Left cardiac atrium (tissue), 4 donors: Measurements from ENCODE around the gene MATN3. TPM values are rescaled to one million over a fixed set of nuclear protein-coding genes. Genes with fewer than 3 reads are reported as not detected.
"Not testable (repeated sequence)": the region's sequence is repeated elsewhere in the genome, so short reads cannot be mapped to it uniquely, and the experiment has no call there.

Experiments used
- ATAC-seq, 2 donors: fragments of 200-7000 bp; cut with Tn5 transposase; one replicate each; pipeline ENCODE4 v1.9.1; 2020; ENCODE audit warnings: mild to moderate bottlenecking in 2 of 2, moderate library complexity in 2 of 2
- DNase-seq: peaks from one replicate; pipeline ENCODE4 v3.0.0-alpha.2; 2020
- intact Hi-C, 2 donors: fragments of 100-400 bp; cut with DNase I; formaldehyde crosslinking; loops; one replicate each; pipeline versions ENCODE4 v1.14.1 to v1.15.1; 2022 to 2023
- long read RNA-seq: library from polyadenylated mRNA; unstranded; transcript quantifications from one replicate; pipeline ENCODE4 v2.0.0, GENCODE V29; 2021
- total RNA-seq, 2 donors: library from RNA; stranded (reverse); fragmentation: NEBNext Ultra II Directional; extraction: Animal tissue kit (Norgen Biotek cat#: 25700); gene quantifications; one replicate each; pipeline ENCODE4 v1.2.1, GENCODE V29; 2021
- donor health status: DM: no; HTN: yes; CAD: no.
- donor health status: DM: no; HTN: yes; CAD: no; lungs with severe emphysema.
- donor health status: DM: yes; HTN: yes; CAD: no.
- donor health status: Dilated cardiomyopathy.

The MATN3 gene
- under 1 TPM; 0.29 to 0.52 TPM for total RNA-seq
- long read RNA-seq, result 0 reads

GRCh38 chr2:20012282-20013125 is at the start of gene MATN3:
Gene MATN3, minus strand, starts transcription at chr2:20012668. Its CDS starts 37 bp downstream, at chr2:20012631.
- peak; percentile 73 to 82 for ATAC-seq
- intact Hi-C loops, result loop anchor here in 1 of 2 donors (5.0 kb wide), 1 partner anchor 80 kb away; no protein-coding TSS in a partner anchor
- DNase-seq, result peak; percentile 54

- intact Hi-C loops, result no loop called here
- ATAC-seq (no peak), DNase-seq (no peak)
Measured at GRCh38 chr2:20061940-20062339, 49.5 kb upstream of the MATN3 start.

GRCh38 chr2:20061476-20061875 is 49.0 kb upstream of the MATN3 start:
- intact Hi-C loops, result no loop called here
- DNase-seq, result no peak
- no peak for ATAC-seq

GRCh38 chr2:20060106-20060505 is 47.6 kb upstream of the MATN3 start:
- intact Hi-C loops, result no loop called here
- DNase-seq (no peak), ATAC-seq (no peak)

- ATAC-seq, result no peak
- intact Hi-C loops, result no loop called here
- no peak for DNase-seq
Measured at GRCh38 chr2:20057268-20057667, 44.8 kb upstream of the MATN3 start.

GRCh38 chr2:20054931-20055330 is 42.5 kb upstream of the MATN3 start:
- ATAC-seq (no peak), DNase-seq (no peak)
- intact Hi-C loops, result no loop called here

GRCh38 chr2:20054119-20054518 is 41.7 kb upstream of the MATN3 start:
- no peak for DNase-seq
- ATAC-seq, result no peak
- intact Hi-C loops, result no loop called here

- ATAC-seq, result peak in 1 of 2 donors; percentile 56
- DNase-seq, result peak; percentile 82
- intact Hi-C loops, result no loop called here
Measured at GRCh38 chr2:20052861-20053281, 40.4 kb upstream of the MATN3 start.

- intact Hi-C loops, result no loop called here
- ATAC-seq, result no peak
- no peak for DNase-seq
Measured at GRCh38 chr2:20052229-20052851, 39.9 kb upstream of the MATN3 start.

- intact Hi-C loops, result no loop called here
- DNase-seq (peak; percentile 99), ATAC-seq (peak; percentile 97)
Measured at GRCh38 chr2:20051532-20052228, 39.2 kb upstream of the MATN3 start, which contains the start of gene LAPTM4A. Gene LAPTM4A, minus strand, starts transcription at chr2:20051628. Its CDS starts 108 bp downstream, at chr2:20051520.

GRCh38 chr2:20050646-20051531 is 38.4 kb upstream of the MATN3 start:
- ATAC-seq, result peak; percentile 15 to 16
- peak; percentile 51 for DNase-seq
- intact Hi-C loops, result no loop called here

GRCh38 chr2:20050104-20050645 is 37.7 kb upstream of the MATN3 start:
- no peak for ATAC-seq
- intact Hi-C loops, result no loop called here
- no peak for DNase-seq

GRCh38 chr2:20049637-20050036 is 37.2 kb upstream of the MATN3 start:
- ATAC-seq, result no peak
- intact Hi-C loops, result no loop called here
- DNase-seq, result no peak

GRCh38 chr2:20048488-20049448 is 36.3 kb upstream of the MATN3 start:
- DNase-seq, result no peak
- intact Hi-C loops, result no loop called here
- ATAC-seq, result no peak

GRCh38 chr2:20045712-20046292 is 33.3 kb upstream of the MATN3 start:
- DNase-seq, intact Hi-C loops, ATAC-seq: not testable (repeated sequence)

GRCh38 chr2:20044778-20045177 is 32.3 kb upstream of the MATN3 start:
- DNase-seq, result no peak
- no peak for ATAC-seq
- intact Hi-C loops, result no loop called here

GRCh38 chr2:20042531-20042930 is 30.1 kb upstream of the MATN3 start:
- no peak for DNase-seq
- intact Hi-C loops, result no loop called here
- no peak for ATAC-seq
